HG02588 (cell line): Measurements from ENCODE around the gene SOX14.

ENCODE experiments used
- ATAC-seq: cut with Tn5 transposase; IDR thresholded peaks from one replicate; pipeline ENCODE4 v1.9.1; 2021; ENCODE audit warnings: mild to moderate bottlenecking, moderate library complexity; ENCODE audit not compliant: unreplicated experiment

The SOX14 gene

GRCh38 chr3:137764001-137764433 lies at the start of gene SOX14:
Gene SOX14 (plus strand): TSS chr3:137764315. CDS start chr3:137764785, 470 bp downstream.
- no peak for ATAC-seq

- no peak for ATAC-seq
These were observed 49.6 kb upstream of the SOX14 start for GRCh38 chr3:137714551-137714950.

DNA sequence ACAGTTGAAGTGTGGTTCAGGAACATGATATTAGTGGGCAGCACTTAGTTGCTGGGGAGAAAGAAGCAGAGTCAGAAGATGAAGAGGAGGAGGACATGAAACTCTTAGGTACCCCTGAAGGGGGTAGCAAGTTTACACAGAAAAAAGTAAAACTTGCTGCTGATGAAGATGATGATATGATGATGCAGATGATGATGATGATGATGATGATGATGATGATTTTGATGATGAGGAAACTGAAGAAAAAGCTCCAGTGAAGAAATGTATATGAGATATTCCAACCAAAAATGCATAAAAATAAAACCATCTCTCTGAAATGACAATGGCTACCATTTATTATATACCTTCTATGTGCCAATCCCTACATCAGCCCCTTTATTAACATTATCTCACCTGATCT lies 39.9 kb upstream of the SOX14 start:
- no peak for ATAC-seq

- no peak for ATAC-seq
These were observed 26.9 kb upstream of the SOX14 start for GRCh38 chr3:137737208-137737607.

DNA sequence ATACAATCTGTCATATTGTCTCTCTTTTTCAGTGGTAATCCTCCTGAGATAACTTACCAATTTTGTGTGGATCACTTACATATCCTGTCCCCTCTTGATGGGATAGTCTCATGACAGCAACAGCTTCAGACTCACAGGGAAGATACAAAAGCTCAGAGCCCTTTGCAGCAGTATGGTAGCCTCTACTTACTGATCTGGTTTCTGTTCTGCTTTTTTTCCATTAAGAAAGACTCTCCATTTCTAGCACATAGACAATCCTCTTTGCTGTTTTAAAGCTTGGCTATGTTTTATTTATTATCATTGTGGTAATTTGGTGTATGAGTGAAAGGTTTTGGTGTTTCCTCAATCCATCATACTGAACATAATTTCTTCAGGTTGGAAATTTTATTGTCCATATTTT lies 25.4 kb upstream of the SOX14 start:
- no peak for ATAC-seq

DNA sequence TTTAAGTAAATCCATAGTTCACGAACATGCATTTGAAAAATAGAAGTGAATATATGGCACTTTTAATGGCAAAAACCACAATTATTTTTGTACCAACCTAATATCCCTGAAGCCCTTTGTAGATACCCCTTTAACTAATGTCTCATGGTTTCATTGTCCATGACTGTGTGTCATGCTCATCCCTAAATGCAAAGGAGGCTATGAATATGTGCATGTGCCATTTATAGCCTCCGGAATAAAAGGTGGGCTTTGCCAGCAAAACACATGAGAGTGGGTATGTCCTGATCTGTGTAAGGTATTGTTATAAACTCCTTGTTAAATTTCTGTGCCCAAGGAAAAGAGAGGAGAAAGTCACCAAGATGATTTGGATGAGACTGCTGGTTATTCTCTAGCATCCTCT lies 20.5 kb upstream of the SOX14 start:
- no peak for ATAC-seq

- ATAC-seq, result no peak
These were observed 17.3 kb upstream of the SOX14 start for GRCh38 chr3:137746808-137747207.

DNA sequence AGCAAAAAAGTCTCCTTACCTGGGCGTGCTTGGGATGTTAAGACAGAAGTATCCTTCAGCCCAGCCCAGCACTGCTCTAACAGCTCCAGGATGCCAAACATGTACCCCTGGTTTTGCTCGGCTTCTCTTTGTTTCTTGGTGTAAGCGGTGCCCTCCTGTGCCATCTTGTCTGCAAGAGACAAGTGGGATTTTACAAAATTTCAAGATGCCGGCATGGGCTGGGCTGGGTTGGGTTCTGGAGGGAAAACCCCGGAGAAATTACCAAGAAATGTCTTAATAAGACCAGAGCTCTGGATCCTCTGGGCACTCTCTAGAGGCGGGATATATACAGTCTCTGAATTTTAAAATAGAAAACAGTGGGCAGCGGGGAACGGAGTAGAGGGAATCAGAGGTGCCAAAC lies 4.6 kb upstream of the SOX14 start:
- ATAC-seq, result no peak

DNA sequence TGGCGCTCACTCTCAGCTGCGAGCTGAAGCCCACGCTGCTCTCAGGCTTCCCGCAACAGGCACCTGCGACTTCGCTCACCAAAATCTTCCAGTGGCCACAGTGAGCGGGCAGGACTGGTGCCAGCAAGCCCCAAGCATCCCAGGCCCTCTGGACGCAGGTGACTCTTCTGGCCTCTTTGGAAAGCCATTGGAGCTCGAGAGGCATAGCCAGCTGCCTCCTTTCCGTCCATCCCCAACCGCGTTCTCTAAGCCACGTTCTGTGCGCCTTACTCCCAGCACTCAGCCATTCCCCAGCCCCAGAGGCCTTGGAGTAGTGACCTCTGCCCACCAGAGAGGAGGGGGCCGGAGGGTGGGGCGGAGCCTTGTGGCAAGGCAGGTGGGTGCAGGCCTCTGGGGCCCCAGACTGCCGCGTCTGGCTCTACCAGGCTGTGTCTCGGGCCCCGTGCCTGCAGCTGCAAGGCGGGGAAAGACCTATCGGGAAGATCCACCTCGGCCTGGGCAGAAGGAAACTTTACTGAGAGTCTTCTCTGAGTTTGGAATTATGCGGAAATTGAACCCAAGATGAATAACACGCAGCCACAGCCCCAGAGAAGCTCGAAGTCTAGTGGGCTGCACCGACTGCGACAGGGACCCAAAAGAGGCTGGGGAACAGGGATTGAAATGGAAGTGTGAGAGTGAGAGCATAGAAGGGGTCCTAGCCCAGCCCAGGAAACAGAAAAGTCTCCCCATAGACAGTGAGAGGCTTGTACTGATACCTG lies 3.6 kb upstream of the SOX14 start:
- no peak for ATAC-seq

- ATAC-seq, result no peak
These were observed 3.0 kb upstream of the SOX14 start for GRCh38 chr3:137761099-137761562.

- no peak for ATAC-seq
These were observed 2.3 kb upstream of the SOX14 start for GRCh38 chr3:137761563-137762503.

DNA sequence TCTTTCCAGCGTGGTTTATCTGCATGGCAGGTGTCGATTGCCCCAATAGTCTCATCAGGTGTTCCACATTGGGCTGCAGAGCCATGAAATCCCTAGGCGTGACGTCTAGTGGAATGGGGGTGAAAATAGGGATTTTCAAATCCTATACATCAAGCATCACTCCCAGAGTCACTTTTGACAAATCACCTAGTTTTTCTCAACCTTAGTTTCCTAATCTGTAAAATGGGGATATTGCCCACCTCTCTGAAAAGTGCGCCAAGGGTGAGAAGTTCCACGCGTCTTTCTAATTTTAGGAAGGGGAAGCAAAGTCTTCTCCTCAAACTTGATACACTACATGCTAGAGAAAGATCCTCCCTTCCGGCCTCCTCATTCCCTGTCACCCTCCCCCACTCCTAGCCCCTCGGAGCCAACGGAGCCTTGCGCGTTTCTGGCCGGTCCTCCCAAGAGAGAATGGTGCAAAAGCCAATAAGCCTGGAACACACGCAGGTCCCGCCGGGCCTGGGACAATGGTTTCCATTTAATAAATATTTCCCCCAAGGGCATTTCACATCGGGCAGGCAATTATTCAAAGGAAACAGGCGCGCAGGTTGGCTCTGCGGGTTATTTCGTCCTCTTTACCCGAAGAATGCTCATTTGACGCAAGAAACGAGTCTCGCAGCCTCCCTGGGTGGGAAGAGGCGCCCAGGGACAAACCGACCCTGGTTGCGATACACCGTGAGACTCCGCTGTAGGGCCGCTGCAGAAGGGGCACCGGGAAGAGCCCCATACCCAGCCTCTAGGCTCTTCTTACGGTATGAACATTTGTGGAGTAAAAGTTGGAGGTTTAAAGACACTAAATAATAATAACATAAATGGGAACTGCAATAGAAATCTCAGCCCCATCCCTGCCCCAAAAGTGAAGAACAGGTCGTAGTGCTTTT lies 1.2 kb upstream of the SOX14 start:
- ATAC-seq, result no peak

DNA sequence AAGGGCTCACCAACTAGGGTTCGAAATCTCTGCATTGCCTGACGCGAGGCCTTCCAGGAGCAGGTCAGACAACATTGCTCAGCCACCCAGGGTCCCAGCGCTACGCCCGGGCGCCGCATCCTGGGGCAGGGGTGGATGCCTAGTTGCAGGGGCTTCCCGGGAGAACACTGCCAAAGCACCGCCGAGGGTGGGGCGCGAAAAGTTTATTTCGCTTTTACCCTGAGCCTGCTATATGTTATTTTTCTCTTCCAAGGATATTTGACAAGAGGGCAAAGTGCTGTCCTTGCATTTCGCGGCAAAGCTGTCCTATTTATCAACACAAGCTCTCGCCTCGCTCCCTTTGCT lies 549 bp upstream of the SOX14 start:
- ATAC-seq, result no peak

DNA sequence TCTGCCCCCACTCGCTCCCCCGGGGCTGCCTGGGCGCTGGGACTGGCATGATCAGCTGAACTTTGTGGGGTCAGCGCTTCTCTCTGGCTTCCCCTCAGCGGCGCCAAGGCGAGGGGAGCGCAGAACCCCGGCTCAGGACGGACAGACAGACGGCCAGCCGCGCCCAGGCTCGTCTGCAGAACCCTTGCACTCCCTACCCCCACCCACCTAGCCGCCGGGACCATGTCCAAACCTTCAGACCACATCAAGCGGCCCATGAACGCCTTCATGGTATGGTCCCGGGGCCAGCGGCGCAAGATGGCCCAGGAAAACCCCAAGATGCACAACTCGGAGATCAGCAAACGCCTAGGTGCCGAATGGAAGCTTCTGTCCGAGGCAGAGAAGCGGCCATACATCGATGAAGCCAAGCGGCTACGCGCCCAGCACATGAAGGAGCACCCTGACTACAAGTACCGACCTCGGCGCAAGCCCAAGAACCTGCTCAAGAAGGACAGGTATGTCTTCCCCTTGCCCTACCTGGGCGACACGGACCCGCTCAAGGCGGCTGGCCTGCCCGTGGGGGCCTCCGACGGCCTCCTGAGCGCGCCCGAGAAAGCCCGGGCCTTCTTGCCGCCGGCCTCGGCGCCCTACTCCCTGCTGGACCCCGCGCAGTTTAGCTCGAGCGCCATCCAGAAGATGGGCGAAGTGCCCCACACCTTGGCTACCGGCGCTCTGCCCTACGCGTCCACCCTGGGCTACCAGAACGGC lies 621 bp downstream of the SOX14 start:
- no peak for ATAC-seq

- no peak for ATAC-seq
These were observed 1.4 kb downstream of the SOX14 start for GRCh38 chr3:137765310-137766033.

DNA sequence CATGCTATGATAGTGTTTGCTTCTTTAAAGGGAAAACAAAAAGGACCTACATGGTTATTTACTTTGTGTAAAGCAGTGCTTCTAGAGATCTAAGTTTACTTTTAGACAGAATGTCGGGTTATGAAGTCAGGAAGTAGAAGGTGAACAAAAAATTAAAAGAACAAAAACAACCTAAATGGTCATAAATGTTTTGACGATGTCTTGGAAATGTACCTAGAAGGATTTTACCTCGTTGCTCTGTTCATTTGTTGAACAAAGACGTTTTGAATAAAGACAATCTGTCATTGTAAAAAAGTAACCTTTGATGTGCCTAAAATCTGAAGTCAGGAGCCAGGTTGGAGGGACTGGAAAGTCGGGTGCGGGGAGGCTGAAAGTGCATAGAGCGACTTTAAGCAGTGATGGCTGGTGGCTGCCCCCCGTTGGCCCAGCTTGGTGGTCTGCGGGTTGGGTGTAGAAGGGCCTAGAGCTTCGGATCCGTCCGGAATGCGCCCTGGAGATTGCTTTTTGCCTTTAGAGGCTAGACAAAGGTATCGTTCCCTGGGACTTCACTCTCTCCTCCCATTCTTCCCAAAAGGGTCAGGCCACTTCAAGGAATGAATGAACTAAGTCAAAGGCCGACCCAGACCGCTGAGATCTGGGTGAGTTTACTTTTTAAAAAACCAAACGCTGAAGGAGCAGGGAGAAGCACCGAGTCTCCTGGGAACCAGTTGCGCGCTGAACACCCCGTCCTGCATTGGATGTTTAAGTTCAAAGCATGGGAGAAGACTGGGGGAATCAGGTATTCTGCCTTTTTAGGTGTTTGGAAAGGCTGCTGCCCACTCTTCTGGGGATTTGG lies 2.1 kb downstream of the SOX14 start:
- ATAC-seq, result no peak

- no peak for ATAC-seq
These were observed 2.9 kb downstream of the SOX14 start for GRCh38 chr3:137766876-137767537.
